Memory B cell (primary cell): ENCODE results near the gene KCND1.

Source experiments
- ATAC-seq: fragments of 150-1000 bp; cut with Tn5 transposase; 2 replicates; pipeline ENCODE4 v1.10.0; 2021; ENCODE audit warnings: low read depth, mild to moderate bottlenecking, moderate library complexity
- DNase-seq, 2 donors: peaks; one replicate each; pipeline ENCODE4 v3.0.0; 2022; ENCODE audit warnings: low spot score in 2 of 2
- H3K27ac Mint-ChIP-seq: one replicate; pipeline ENCODE4 v1.8.0; 2022; ENCODE audit warnings: mild to moderate bottlenecking, moderate library complexity, mixed read lengths
- H3K27me3 Mint-ChIP-seq: one replicate; pipeline ENCODE4 v1.8.0; 2022; ENCODE audit warnings: mixed read lengths
- H3K36me3 Mint-ChIP-seq: one replicate; pipeline ENCODE4 v1.8.0; 2022; ENCODE audit warnings: mild to moderate bottlenecking, mixed read lengths
- H3K4me1 Mint-ChIP-seq: one replicate; pipeline ENCODE4 v1.8.0; 2022; ENCODE audit warnings: mixed read lengths
- H3K4me3 Mint-ChIP-seq: one replicate; pipeline ENCODE4 v1.8.0; 2022; ENCODE audit warnings: mild to moderate bottlenecking, moderate library complexity, mixed read lengths
- H3K9me3 Mint-ChIP-seq: one replicate; pipeline ENCODE4 v1.8.0; 2022; ENCODE audit warnings: mixed read lengths

Gene KCND1

GRCh38 chrX:48939524-48940228 is 32.0 kb downstream of the KCND1 start:
- Mint-ChIP-seq H3K4me3 (peak overlapping the region; percentile 83), H3K9me3 (no peaks in the 10 kb centered on the region), H3K27ac (peak overlapping the region; percentile 99), H3K4me1 (peaks cover 55% of the 10 kb centered on the region), H3K36me3 (peaks cover 9% of the 10 kb centered on the region), H3K27me3 (no peaks in the 10 kb centered on the region)
- peak; percentile 34 for ATAC-seq
- peak; percentile 30 to 63 for DNase-seq

GRCh38 chrX:48938721-48939425 is 32.8 kb downstream of the KCND1 start:
- DNase-seq (peak; percentile 67 to 76), ATAC-seq (peak; percentile 50)
- Mint-ChIP-seq H3K4me3 (peak overlapping the region; percentile 83), H3K4me1 (peaks cover 54% of the 10 kb centered on the region), H3K27ac (peak overlapping the region; percentile 99), H3K36me3 (peaks cover 11% of the 10 kb centered on the region), H3K27me3 (no peaks in the 10 kb centered on the region), H3K9me3 (no peaks in the 10 kb centered on the region)

GRCh38 chrX:48937054-48937907 is 34.4 kb downstream of the KCND1 start:
- peaks cover 51% of the 10 kb centered on the region for H3K4me1 Mint-ChIP-seq
- DNase-seq (peak; percentile 72 to 75), ATAC-seq (peak; percentile 60)
- H3K9me3 Mint-ChIP-seq, result no peaks in the 10 kb centered on the region
- H3K27ac Mint-ChIP-seq, result peak overlapping the region; percentile 99
- H3K36me3 Mint-ChIP-seq, result peaks cover 9% of the 10 kb centered on the region
- H3K27me3 Mint-ChIP-seq, result no peaks in the 10 kb centered on the region
- peak overlapping the region; percentile 83 for H3K4me3 Mint-ChIP-seq

- DNase-seq (no peak), ATAC-seq (no peak)
- no peaks in the 10 kb centered on the region for H3K27me3 Mint-ChIP-seq
- H3K4me1 Mint-ChIP-seq, result peaks cover 44% of the 10 kb centered on the region
- H3K9me3 Mint-ChIP-seq, result no peaks in the 10 kb centered on the region
- peaks cover 7% of the 10 kb centered on the region for H3K36me3 Mint-ChIP-seq
- H3K4me3 Mint-ChIP-seq, result peak overlapping the region; percentile 83
- peak overlapping the region; percentile 99 for H3K27ac Mint-ChIP-seq
These were observed 35.1 kb downstream of the KCND1 start for GRCh38 chrX:48936429-48937053.

- H3K4me3 Mint-ChIP-seq, result peak overlapping the region; percentile 46
- H3K36me3 Mint-ChIP-seq, result peaks cover 8% of the 10 kb centered on the region
These were observed 36.4 kb downstream of the KCND1 start for GRCh38 chrX:48935301-48935670.

GRCh38 chrX:48934581-48935300 is 36.9 kb downstream of the KCND1 start:
- ATAC-seq (no peak), DNase-seq (no peak)
- peak overlapping the region; percentile 46 for H3K4me3 Mint-ChIP-seq
- peak overlapping the region; percentile 99 for H3K27ac Mint-ChIP-seq
- peaks cover 12% of the 10 kb centered on the region for H3K36me3 Mint-ChIP-seq
- peaks cover 41% of the 10 kb centered on the region for H3K4me1 Mint-ChIP-seq
- H3K27me3 Mint-ChIP-seq, result no peaks in the 10 kb centered on the region
- no peaks in the 10 kb centered on the region for H3K9me3 Mint-ChIP-seq

More at GRCh38 chrX:48935301-48935670, 36.4 kb downstream of the KCND1 start:
- Mint-ChIP-seq H3K27me3 (no peaks in the 10 kb centered on the region), H3K27ac (peak overlapping the region; percentile 99), H3K9me3 (no peaks in the 10 kb centered on the region), H3K4me1 (peaks cover 42% of the 10 kb centered on the region)
- ATAC-seq (no peak), DNase-seq (no peak)

GRCh38 chrX:48933757-48934156 is 37.9 kb downstream of the KCND1 start:
- peaks cover 12% of the 10 kb centered on the region for H3K36me3 Mint-ChIP-seq
- H3K27ac Mint-ChIP-seq, result peak overlapping the region; percentile 99
- H3K4me3 Mint-ChIP-seq, result peak overlapping the region; percentile 50
- H3K9me3 Mint-ChIP-seq, result no peaks in the 10 kb centered on the region
- peaks cover 31% of the 10 kb centered on the region for H3K4me1 Mint-ChIP-seq
- no peak for DNase-seq
- ATAC-seq, result no peak
- no peaks in the 10 kb centered on the region for H3K27me3 Mint-ChIP-seq

GRCh38 chrX:48927736-48928382 is 43.8 kb downstream of the KCND1 start:
- Mint-ChIP-seq H3K36me3 (peaks cover 16% of the 10 kb centered on the region), H3K27ac (peak overlapping the region; percentile 75), H3K4me1 (peaks cover 17% of the 10 kb centered on the region), H3K27me3 (no peaks in the 10 kb centered on the region), H3K4me3 (peak overlapping the region; percentile 69), H3K9me3 (no peaks in the 10 kb centered on the region)
- ATAC-seq (peak; percentile 78), DNase-seq (no peak)

- ATAC-seq (no peak), DNase-seq (no peak)
- peaks cover 16% of the 10 kb centered on the region for H3K4me1 Mint-ChIP-seq
- H3K9me3 Mint-ChIP-seq, result no peaks in the 10 kb centered on the region
- H3K27me3 Mint-ChIP-seq, result no peaks in the 10 kb centered on the region
- H3K36me3 Mint-ChIP-seq, result peaks cover 18% of the 10 kb centered on the region
- no peak overlapping the region for H3K27ac Mint-ChIP-seq
- no peak overlapping the region for H3K4me3 Mint-ChIP-seq
These were observed 44.5 kb downstream of the KCND1 start for GRCh38 chrX:48927123-48927522.

GRCh38 chrX:48924270-48924669 is 47.4 kb downstream of the KCND1 start:
- peak overlapping the region; percentile 80 for H3K27ac Mint-ChIP-seq
- H3K27me3 Mint-ChIP-seq, result no peaks in the 10 kb centered on the region
- H3K4me3 Mint-ChIP-seq, result no peak overlapping the region
- H3K36me3 Mint-ChIP-seq, result peaks cover 13% of the 10 kb centered on the region
- DNase-seq (no peak), ATAC-seq (no peak)
- no peaks in the 10 kb centered on the region for H3K9me3 Mint-ChIP-seq
- peaks cover 26% of the 10 kb centered on the region for H3K4me1 Mint-ChIP-seq

- ATAC-seq, result no peak
- H3K27me3 Mint-ChIP-seq, result no peaks in the 10 kb centered on the region
- H3K4me3 Mint-ChIP-seq, result no peak overlapping the region
- no peaks in the 10 kb centered on the region for H3K9me3 Mint-ChIP-seq
- H3K27ac Mint-ChIP-seq, result no peak overlapping the region
- H3K36me3 Mint-ChIP-seq, result peaks cover 13% of the 10 kb centered on the region
- no peak for DNase-seq
- H3K4me1 Mint-ChIP-seq, result peaks cover 26% of the 10 kb centered on the region
These were observed 47.9 kb downstream of the KCND1 start for GRCh38 chrX:48923771-48924170.

- H3K36me3 Mint-ChIP-seq, result peaks cover 27% of the 10 kb centered on the region
- peaks cover 21% of the 10 kb centered on the region for H3K4me1 Mint-ChIP-seq
- no peaks in the 10 kb centered on the region for H3K9me3 Mint-ChIP-seq
- peak overlapping the region; percentile 95 for H3K27ac Mint-ChIP-seq
- H3K4me3 Mint-ChIP-seq, result peak overlapping the region; percentile 87
- ATAC-seq, result no peak
- no peak for DNase-seq
- no peaks in the 10 kb centered on the region for H3K27me3 Mint-ChIP-seq
These were observed 50.9 kb downstream of the KCND1 start for GRCh38 chrX:48920718-48921104.
